Activated CD4-positive, alpha-beta memory T cell treated with anti-CD3 and anti-CD28 coated beads for 36 hours (primary cell): ENCODE results near the gene TCF7. TPM values are rescaled to one million over a fixed set of nuclear protein-coding genes. Genes with fewer than 3 reads are reported as not detected.

Experiments used
- CTCF ChIA-PET: fragments of 350-600 bp; sonication (Branson Sonifier 250); formaldehyde crosslinking; loops from one replicate; lab custom pipeline; 2021; ENCODE audit warnings: antibody characterized with exemption, inconsistent platforms; lab: Charles Lee
- POLR2A ChIA-PET: fragments of 350-600 bp; sonication (Branson Sonifier 250); formaldehyde crosslinking; loops from one replicate; lab custom pipeline; 2021; ENCODE audit warnings: antibody characterized with exemption; lab: Charles Lee
- DNase-seq: peaks from one replicate; pipeline ENCODE4 v3.0.0-alpha.2; 2020
- H3K27ac Mint-ChIP-seq: one replicate; pipeline ENCODE4 v1.8.0; 2021; ENCODE audit warnings: mixed read lengths
- H3K27me3 Mint-ChIP-seq: one replicate; pipeline ENCODE4 v1.8.0; 2021; ENCODE audit warnings: mixed read lengths
- H3K36me3 Mint-ChIP-seq: one replicate; pipeline ENCODE4 v1.8.0; 2021; ENCODE audit warnings: mixed read lengths
- H3K4me1 Mint-ChIP-seq: one replicate; pipeline ENCODE4 v1.8.0; 2021; ENCODE audit warnings: low read depth, mixed read lengths
- H3K4me3 Mint-ChIP-seq: one replicate; pipeline ENCODE4 v1.8.0; 2021; ENCODE audit warnings: mild to moderate bottlenecking, mixed read lengths
- H3K9me3 Mint-ChIP-seq: one replicate; pipeline ENCODE4 v1.8.0; 2021; ENCODE audit warnings: mixed read lengths
- intact Hi-C: fragments of 100-400 bp; cut with micrococcal nuclease; formaldehyde crosslinking; loops from one replicate; pipeline ENCODE4 v1.15.1; 2023
- total RNA-seq, 2 experiments: library from RNA; stranded (reverse); gene quantifications; one replicate each; pipeline ENCODE4 v1.2.3, GENCODE V29; 2021

Gene TCF7
- total RNA-seq, 2 experiments from 2014 or later = 59.3 to 65.6 TPM

DNA sequence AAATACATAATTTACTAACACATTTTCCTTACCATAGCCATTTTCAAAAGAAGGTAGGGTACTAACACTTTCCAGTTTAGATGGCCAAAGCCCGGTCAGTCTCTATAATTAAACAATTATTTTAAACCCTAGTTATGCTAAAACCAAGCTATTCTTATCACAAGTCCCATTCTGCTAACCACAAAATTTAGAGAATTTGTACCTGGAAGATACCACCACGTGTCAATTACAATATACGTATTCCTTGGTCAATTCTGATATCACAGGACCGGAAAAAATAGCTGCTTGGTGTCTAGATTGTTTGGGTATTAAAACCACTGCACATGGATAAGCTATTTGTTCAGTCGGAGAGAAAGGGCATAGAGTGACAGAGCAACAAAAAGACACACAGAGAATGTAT, 81.2 kb downstream of the TCF7 start:
- H3K27me3 Mint-ChIP-seq = no peaks in the 10 kb centered on the region
- intact Hi-C loops = no loop called here
- no peaks in the 10 kb centered on the region for H3K9me3 Mint-ChIP-seq
- H3K36me3 Mint-ChIP-seq = peaks cover 42% of the 10 kb centered on the region
- ChIA-PET CTCF (interaction anchor here (0.6 to 2.8 kb wide), 2 partner anchors 12 to 14 kb away, joined by 5 to 13 read pairs; no protein-coding TSS in a partner anchor), POLR2A (no interaction called here)
- DNase-seq = no peak
- no peak overlapping the region for H3K4me3 Mint-ChIP-seq
- no peaks in the 10 kb centered on the region for H3K4me1 Mint-ChIP-seq
- no peak overlapping the region for H3K27ac Mint-ChIP-seq

Other genes with a start within 250 kb of the TCF7 start
- 10 to 100 TPM; 23.7 to 26.7 TPM for gene C5orf15, start 146.1 kb upstream of the TCF7 start, total RNA-seq
- gene VDAC1, start 109.7 kb upstream of the TCF7 start, total RNA-seq = 100 to 1,000 TPM; 407 to 416 TPM
- gene SKP1, start 62.3 kb downstream of the TCF7 start, total RNA-seq = 100 to 1,000 TPM; 284 to 286 TPM
- 100 to 1,000 TPM; 144 to 164 TPM for gene PPP2CA, start 111.4 kb downstream of the TCF7 start, total RNA-seq